Stimulated activated effector memory CD8-positive, alpha-beta T cell treated with anti-CD3 and anti-CD28 coated beads, Interleukin-12 subunit alpha, Interleukin-12 subunit beta, amount 100 ng/mL, for 72 hours (primary cell): ENCODE measurements around the gene KRTAP10-5.
"Not testable (repeated sequence)": the region's sequence is repeated elsewhere in the genome, so short reads cannot be mapped to it uniquely, and the experiment has no call there.

Source experiments
- ATAC-seq: fragments of 150-1000 bp; cut with Tn5 transposase; 2 replicates; pipeline ENCODE4 v1.10.0; 2021
- DNase-seq, 2 donors: peaks; one replicate each; pipeline ENCODE4 v3.0.0; 2021 to 2022; ENCODE audit warnings: low spot score in 2 of 2
- H3K27ac Mint-ChIP-seq: one replicate; pipeline ENCODE4 v1.8.0; 2022; ENCODE audit warnings: mild to moderate bottlenecking, mixed read lengths
- H3K36me3 Mint-ChIP-seq: one replicate; pipeline ENCODE4 v1.8.0; 2022; ENCODE audit warnings: mild to moderate bottlenecking, mixed read lengths
- H3K4me1 Mint-ChIP-seq: one replicate; pipeline ENCODE4 v1.8.0; 2022; ENCODE audit warnings: mixed read lengths
- H3K4me3 Mint-ChIP-seq: one replicate; pipeline ENCODE4 v1.8.0; 2022; ENCODE audit warnings: mild to moderate bottlenecking, mixed read lengths
- H3K9me3 Mint-ChIP-seq: one replicate; pipeline ENCODE4 v1.8.0; 2022; ENCODE audit warnings: mixed read lengths

The KRTAP10-5 gene

GRCh38 chr21:44614961-44615391, 34.6 kb upstream of the KRTAP10-5 start:
- DNase-seq (peak in 1 of 2 donors; percentile 37), ATAC-seq (no peak)
- peaks cover 16% of the 10 kb centered on the region for H3K9me3 Mint-ChIP-seq
- H3K4me3 Mint-ChIP-seq = no peak overlapping the region
- H3K4me1 Mint-ChIP-seq = peaks cover 45% of the 10 kb centered on the region
- H3K27ac Mint-ChIP-seq = no peak overlapping the region
- no peaks in the 10 kb centered on the region for H3K36me3 Mint-ChIP-seq

GRCh38 chr21:44614161-44614631, 33.8 kb upstream of the KRTAP10-5 start:
- Mint-ChIP-seq H3K9me3 (peaks cover 16% of the 10 kb centered on the region), H3K27ac (no peak overlapping the region), H3K4me1 (peaks cover 38% of the 10 kb centered on the region), H3K36me3 (no peaks in the 10 kb centered on the region), H3K4me3 (no peak overlapping the region)
- DNase-seq = peak in 1 of 2 donors; percentile 36
- no peak for ATAC-seq

- Mint-ChIP-seq H3K4me1 (peaks cover 32% of the 10 kb centered on the region), H3K27ac (peak overlapping the region; percentile 48), H3K36me3 (no peaks in the 10 kb centered on the region), H3K4me3 (no peak overlapping the region), H3K9me3 (peaks cover 18% of the 10 kb centered on the region)
- ATAC-seq (no peak), DNase-seq (peak in 1 of 2 donors; percentile 38)
These were observed 33.2 kb upstream of the KRTAP10-5 start for GRCh38 chr21:44613386-44614155.

GRCh38 chr21:44612669-44613229, 32.3 kb upstream of the KRTAP10-5 start:
- ATAC-seq = no peak
- no peak overlapping the region for H3K4me3 Mint-ChIP-seq
- peak in 1 of 2 donors; percentile 43 for DNase-seq
- no peaks in the 10 kb centered on the region for H3K36me3 Mint-ChIP-seq
- peaks cover 24% of the 10 kb centered on the region for H3K4me1 Mint-ChIP-seq
- H3K27ac Mint-ChIP-seq = peak overlapping the region; percentile 48
- peaks cover 18% of the 10 kb centered on the region for H3K9me3 Mint-ChIP-seq

- Mint-ChIP-seq H3K36me3 (no peaks in the 10 kb centered on the region), H3K4me3 (no peak within 1 kb of the TSS)
These were observed 31.7 kb upstream of the KRTAP10-5 start, which contains the start of gene KRTAP10-8 for GRCh38 chr21:44612029-44612486. Gene KRTAP10-8 (plus strand): TSS chr21:44612079. CDS start chr21:44612101, 22 bp downstream.

GRCh38 chr21:44611551-44611950, 31.1 kb upstream of the KRTAP10-5 start:
- peaks cover 16% of the 10 kb centered on the region for H3K4me1 Mint-ChIP-seq
- H3K4me3 Mint-ChIP-seq = no peak overlapping the region
- ATAC-seq (no peak), DNase-seq (no peak)
- peaks cover 18% of the 10 kb centered on the region for H3K9me3 Mint-ChIP-seq
- no peak overlapping the region for H3K27ac Mint-ChIP-seq
- H3K36me3 Mint-ChIP-seq = no peaks in the 10 kb centered on the region

More at GRCh38 chr21:44612029-44612486, 31.7 kb upstream of the KRTAP10-5 start, which contains the start of gene KRTAP10-8:
- ATAC-seq = no peak
- Mint-ChIP-seq H3K9me3 (peaks cover 18% of the 10 kb centered on the region), H3K27ac (peak within 1 kb of the TSS; percentile 48), H3K4me1 (peaks cover 21% of the 10 kb centered on the region)
- no peak for DNase-seq

GRCh38 chr21:44610157-44610843, 29.9 kb upstream of the KRTAP10-5 start:
- not testable (repeated sequence) for H3K4me3 Mint-ChIP-seq, ATAC-seq, H3K27ac Mint-ChIP-seq, H3K4me1 Mint-ChIP-seq, H3K36me3 Mint-ChIP-seq, DNase-seq
- peaks cover 18% of the 10 kb centered on the region for H3K9me3 Mint-ChIP-seq

GRCh38 chr21:44609193-44609592, 28.8 kb upstream of the KRTAP10-5 start:
- ATAC-seq (no peak), DNase-seq (no peak)
- Mint-ChIP-seq H3K9me3 (peaks cover 18% of the 10 kb centered on the region), H3K4me3 (no peak overlapping the region), H3K4me1 (peaks cover 6% of the 10 kb centered on the region), H3K36me3 (no peaks in the 10 kb centered on the region), H3K27ac (no peak overlapping the region)

- peaks cover 4% of the 10 kb centered on the region for H3K4me1 Mint-ChIP-seq
- no peak overlapping the region for H3K27ac Mint-ChIP-seq
- ATAC-seq (no peak), DNase-seq (no peak)
- no peaks in the 10 kb centered on the region for H3K36me3 Mint-ChIP-seq
- peaks cover 17% of the 10 kb centered on the region for H3K9me3 Mint-ChIP-seq
- H3K4me3 Mint-ChIP-seq = no peak overlapping the region
These were observed 26.1 kb upstream of the KRTAP10-5 start for GRCh38 chr21:44606495-44606894.

- no peak for ATAC-seq
- no peak for DNase-seq
- no peaks in the 10 kb centered on the region for H3K36me3 Mint-ChIP-seq
- peaks cover 6% of the 10 kb centered on the region for H3K4me1 Mint-ChIP-seq
- peaks cover 2% of the 10 kb centered on the region for H3K9me3 Mint-ChIP-seq
- no peak overlapping the region for H3K27ac Mint-ChIP-seq
- H3K4me3 Mint-ChIP-seq = no peak overlapping the region
These were observed 23.5 kb upstream of the KRTAP10-5 start for GRCh38 chr21:44603911-44604310.

- no peak for DNase-seq
- Mint-ChIP-seq H3K4me3 (no peak overlapping the region), H3K4me1 (peaks cover 6% of the 10 kb centered on the region), H3K36me3 (no peaks in the 10 kb centered on the region), H3K9me3 (peaks cover 3% of the 10 kb centered on the region), H3K27ac (no peak overlapping the region)
- ATAC-seq = no peak
These were observed 22.9 kb upstream of the KRTAP10-5 start for GRCh38 chr21:44603109-44603875.

- no peak for DNase-seq
- H3K9me3 Mint-ChIP-seq = peaks cover 3% of the 10 kb centered on the region
These were observed 22.1 kb upstream of the KRTAP10-5 start for GRCh38 chr21:44602463-44602850.

GRCh38 chr21:44601596-44602462, 21.4 kb upstream of the KRTAP10-5 start:
- Mint-ChIP-seq H3K4me1 (peaks cover 6% of the 10 kb centered on the region), H3K9me3 (peaks cover 3% of the 10 kb centered on the region), H3K36me3 (no peaks in the 10 kb centered on the region), H3K4me3 (no peak overlapping the region), H3K27ac (no peak overlapping the region)
- DNase-seq (no peak), ATAC-seq (no peak)

More at GRCh38 chr21:44602463-44602850, 22.1 kb upstream of the KRTAP10-5 start:
- no peak overlapping the region for H3K4me3 Mint-ChIP-seq
- no peak overlapping the region for H3K27ac Mint-ChIP-seq
- H3K36me3 Mint-ChIP-seq = no peaks in the 10 kb centered on the region
- ATAC-seq = no peak
- H3K4me1 Mint-ChIP-seq = peaks cover 6% of the 10 kb centered on the region

GRCh38 chr21:44601091-44601490, 20.7 kb upstream of the KRTAP10-5 start:
- ATAC-seq, H3K9me3 Mint-ChIP-seq, H3K4me1 Mint-ChIP-seq, H3K4me3 Mint-ChIP-seq, H3K36me3 Mint-ChIP-seq, DNase-seq, H3K27ac Mint-ChIP-seq: not testable (repeated sequence)
